ENCODE data around the gene SLC25A44.

SLC25A44 gene

DNA sequence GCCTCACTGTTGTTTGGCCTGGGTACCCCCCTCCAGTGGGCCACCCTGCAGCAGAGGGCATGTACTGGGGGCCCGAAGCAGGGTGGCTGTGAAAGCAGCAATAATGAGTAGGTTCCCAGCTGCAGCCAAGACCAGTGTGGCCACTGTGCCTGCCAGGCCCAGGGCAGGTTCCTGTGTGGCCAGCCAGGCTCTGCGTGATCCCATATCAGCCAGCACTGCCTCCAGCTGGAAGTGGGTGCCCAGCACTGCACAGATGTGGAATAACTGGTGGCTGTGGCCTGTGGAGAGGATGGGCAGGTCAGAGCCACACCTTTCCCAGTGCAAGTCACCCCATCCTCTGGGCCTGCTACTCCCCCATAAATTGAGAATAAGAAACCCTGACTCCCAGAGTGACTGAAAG, 50.2 kb downstream of the SLC25A44 start:
- DNase-seq = no peak

- no peak for DNase-seq
Measured at GRCh38 chr1:156244712-156245111, 50.8 kb downstream of the SLC25A44 start.

- peak; percentile 44 for DNase-seq
Measured at GRCh38 chr1:156245451-156246232, 51.7 kb downstream of the SLC25A44 start.

GRCh38 chr1:156246241-156246780, 52.4 kb downstream of the SLC25A44 start:
- no peak for DNase-seq

- no peak for DNase-seq
Measured at GRCh38 chr1:156246781-156247459, 53.0 kb downstream of the SLC25A44 start.

DNA sequence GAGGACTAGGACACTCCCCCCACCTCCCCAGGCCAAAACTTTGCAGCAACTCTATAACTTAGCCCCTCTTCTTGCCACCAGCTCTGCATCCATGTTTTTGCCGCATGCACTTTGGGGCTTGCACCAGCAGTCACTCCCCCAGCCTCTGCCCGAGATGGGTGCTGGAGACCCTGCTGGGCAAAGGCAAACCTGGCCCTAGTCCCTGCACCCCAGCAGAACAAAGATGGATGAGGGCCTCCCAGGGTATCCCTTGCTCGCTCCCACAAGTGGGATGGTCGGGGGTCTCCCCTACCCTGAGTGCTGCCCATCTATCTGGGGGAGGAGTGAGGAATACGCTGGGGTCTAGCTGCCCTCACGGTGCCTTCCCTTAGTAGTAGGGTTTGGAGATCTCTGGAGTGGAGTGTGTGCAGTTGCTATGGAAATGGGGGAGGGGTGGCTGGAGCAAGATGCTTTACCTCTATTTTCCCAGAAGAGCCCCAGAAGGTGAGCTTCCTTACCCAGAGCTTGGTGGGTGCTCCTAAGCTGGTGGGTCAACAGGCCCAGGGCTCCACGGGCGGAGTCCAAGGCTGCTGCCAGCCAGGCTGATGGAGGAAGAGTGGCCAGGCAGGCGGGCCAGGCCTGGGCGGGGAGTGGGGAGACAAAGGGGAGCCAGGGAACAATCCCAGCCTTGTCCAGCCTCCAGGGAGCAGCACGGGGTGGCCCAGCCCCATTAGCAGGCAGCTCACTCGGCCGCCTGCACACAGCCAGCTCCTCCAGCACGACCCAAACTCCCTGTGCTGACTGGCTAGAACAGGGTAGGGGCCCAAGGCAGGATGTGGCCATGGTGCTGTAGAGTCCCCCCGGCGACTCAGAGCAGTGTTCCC, 53.8 kb downstream of the SLC25A44 start, which contains the start of gene PAQR6:
Gene PAQR6, minus strand, starts transcription at position 597 of the 863 bp plus-strand sequence. CDS start 1,325 bp downstream, outside the sequence.
- no peak for DNase-seq

DNA sequence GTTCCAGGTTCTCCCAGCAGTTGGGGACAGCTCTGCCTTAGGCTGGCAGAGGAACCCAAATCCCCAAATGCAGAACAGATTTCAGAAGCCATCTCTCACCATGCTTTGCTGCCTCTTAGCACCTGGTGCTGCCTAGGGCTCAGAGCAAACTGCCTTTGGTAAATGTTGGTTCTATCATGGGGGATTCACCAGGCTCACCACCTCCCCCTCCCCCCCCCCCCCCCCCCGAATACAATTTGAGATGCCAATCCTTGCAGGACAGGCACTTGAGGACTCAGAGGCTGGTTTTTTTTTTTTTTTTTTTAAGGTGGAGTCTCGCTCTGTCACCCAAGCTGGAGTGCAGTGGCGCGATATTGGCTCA, 54.4 kb downstream of the SLC25A44 start:
- DNase-seq = no peak

GRCh38 chr1:156249593-156249992, 55.7 kb downstream of the SLC25A44 start:
- no peak for DNase-seq

DNA sequence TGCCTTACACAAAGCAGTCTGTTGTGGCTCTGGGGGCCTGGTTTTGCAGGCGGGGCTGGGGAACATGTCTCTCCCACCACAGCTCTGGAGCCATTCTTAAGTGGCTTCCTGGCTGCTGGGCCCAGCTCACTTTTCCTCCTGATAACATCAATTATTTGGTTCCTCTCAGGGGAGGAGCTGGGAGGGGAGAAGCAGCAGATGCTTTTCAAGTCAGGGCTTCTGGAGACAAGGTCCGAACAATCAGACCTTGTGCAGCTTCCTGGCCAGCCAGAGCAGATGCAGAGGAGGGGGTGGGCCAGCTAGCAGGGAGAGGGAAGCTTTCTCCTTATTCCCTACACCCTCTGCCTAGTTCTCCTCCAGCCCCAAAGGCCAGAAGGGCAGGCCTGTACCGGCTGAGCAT, 57.6 kb downstream of the SLC25A44 start:
- DNase-seq = no peak

GRCh38 chr1:156253634-156254033, 59.7 kb downstream of the SLC25A44 start:
- no peak for DNase-seq

DNA sequence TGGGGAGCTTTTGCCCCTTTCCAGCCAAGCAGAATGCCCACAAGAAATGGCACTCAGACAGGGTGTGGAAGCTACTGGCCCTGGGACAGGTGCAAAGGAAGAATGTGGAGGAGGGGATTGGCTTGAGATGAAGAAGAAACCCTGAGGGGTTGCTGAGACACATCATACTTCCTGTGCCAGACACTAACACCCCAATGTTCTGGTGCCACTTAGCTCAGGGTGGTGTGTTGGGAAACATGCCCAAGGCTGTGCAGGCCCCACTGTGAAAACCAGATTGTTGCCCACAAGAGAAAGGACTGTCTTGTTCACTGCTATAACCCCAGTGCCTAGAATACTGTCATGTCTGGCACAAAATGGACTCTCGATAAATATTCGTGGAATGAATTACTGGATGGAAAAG, 63.8 kb downstream of the SLC25A44 start:
- no peak for DNase-seq

GRCh38 chr1:156258859-156259258, 65.0 kb downstream of the SLC25A44 start:
- DNase-seq = no peak

DNA sequence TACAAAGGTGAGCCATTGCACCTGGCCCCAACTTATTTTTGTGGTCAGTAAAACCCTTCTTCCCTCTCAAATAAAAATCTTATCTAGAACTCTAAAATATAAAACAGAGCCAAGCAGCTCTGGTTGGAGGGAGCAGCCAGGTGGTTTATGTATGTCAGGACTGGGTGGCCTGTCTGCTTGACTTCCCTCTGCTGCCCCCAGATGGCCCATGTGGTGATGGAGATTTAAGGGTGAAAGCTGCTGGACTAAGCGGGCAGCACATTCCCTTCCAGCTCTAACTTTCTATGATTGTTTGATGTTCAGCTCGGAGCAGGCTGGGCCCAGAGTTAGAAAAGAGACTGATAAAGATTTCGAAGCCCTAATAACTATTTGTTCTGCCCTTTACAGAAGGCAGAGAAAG, 65.9 kb downstream of the SLC25A44 start:
- DNase-seq = no peak

- no peak for DNase-seq
Measured at GRCh38 chr1:156260896-156261295, 67.0 kb downstream of the SLC25A44 start.
